K562 (cell line): Measurements from ENCODE around the gene TAPBPL. TPM values are rescaled to one million over a fixed set of nuclear protein-coding genes. Genes with fewer than 3 reads are reported as not detected.

Source experiments
- ATAC-seq: fragments of 200-7000 bp; cut with Tn5 transposase; 3 replicates; pipeline ENCODE4 v1.9.1; 2020; ENCODE audit warnings: moderate library complexity
- BruUV-seq: library from RNA; stranded (reverse); fragments of 400-500 nt; replicated peaks from 2 replicates; lab custom pipeline; 2021; lab: Mats Ljungman, UMichigan
- CTCF ChIA-PET: fragments of 300-600 bp; formaldehyde crosslinking; extraction: SDS; loops from one replicate; lab custom pipeline; 2021; ENCODE audit warnings: low intra/inter-chr PET ratio; lab: Yijun Ruan, JAX
- POLR2A ChIA-PET: fragments of 300-600, 350-650 bp; sonication (Branson Sonifier 250); formaldehyde crosslinking; extraction: SDS; loops from one replicate; lab custom pipeline; 2021; ENCODE audit warnings: antibody characterized with exemption, inconsistent platforms; lab: Yijun Ruan, JAX
- DNase-seq, 4 experiments: peaks; one replicate each; pipeline versions ENCODE4 v3.0.0 to v3.0.0-alpha.2; 2011 to 2018; ENCODE audit warnings: low spot score in 3 of 4, mixed read lengths in 3 of 4; ENCODE audit errors: extremely low read depth in 1 of 4
- FAIRE-seq: peaks from 2 replicates; lab custom pipeline; 2011; peaks lifted over from hg19 to GRCh38; lab: Jason Lieb, UNC
- H2AFZ ChIP-seq: 2 replicates; pipeline ENCODE4 v1.6.0; 2011; ENCODE audit warnings: low read depth, low read length, control low read depth, inconsistent platforms
- H3K27ac ChIP-seq: fragments of 200-600 bp; 3 replicates; pipeline ENCODE4 v1.8.0; 2011; ENCODE audit warnings: low read depth, mild to moderate bottlenecking, control low read depth, inconsistent platforms, low read length, moderate library complexity, mixed read lengths; ENCODE audit errors: extremely low read depth
- H3K27me3 ChIP-seq, 2 experiments: fragments of 300-600 bp in 1 of 2; 2 replicates in 1 of 2; 3 replicates in 1 of 2; pipeline versions ENCODE4 v1.6.0 to v1.8.0; 2011; ENCODE audit warnings: inconsistent platforms in 2 of 2, low read length in 2 of 2, mild to moderate bottlenecking in 1 of 2, mixed read lengths in 1 of 2, moderate library complexity in 1 of 2; ENCODE audit not compliant: control insufficient read depth in 2 of 2, insufficient read depth in 2 of 2
- H3K36me3 ChIP-seq: fragments of 300-600 bp; 3 replicates; pipeline ENCODE4 v1.8.0; 2011; ENCODE audit warnings: mild to moderate bottlenecking, low read length, inconsistent platforms; ENCODE audit not compliant: control insufficient read depth, insufficient read depth
- H3K4me1 ChIP-seq, 2 experiments: fragments of 200-600 bp in 1 of 2; replicated peaks in 1 of 2; 2 replicates in 1 of 2; 3 replicates in 1 of 2; pipeline versions ENCODE4 v1.5.1 to v1.8.0; 2011; ENCODE audit warnings: inconsistent platforms in 2 of 2, low read length in 2 of 2, mild to moderate bottlenecking in 1 of 2, mixed read lengths in 1 of 2, moderate library complexity in 1 of 2; ENCODE audit not compliant: control insufficient read depth in 2 of 2, insufficient read depth in 2 of 2
- H3K4me2 ChIP-seq: 2 replicates; pipeline ENCODE4 v1.6.1; 2011; ENCODE audit warnings: low read length, control low read depth, inconsistent platforms, mixed read lengths; ENCODE audit not compliant: insufficient read depth
- H3K4me3 ChIP-seq: fragments of 200-600 bp; sonication (generic), shearing (Covaris generic); 2 replicates; pipeline ENCODE4 v1.5.1; 2016; ENCODE audit warnings: control low read depth, inconsistent platforms
- H3K79me2 ChIP-seq: fragments of 200-600 bp; 3 replicates; pipeline ENCODE4 v1.8.0; 2011; ENCODE audit warnings: low read length, inconsistent platforms; ENCODE audit not compliant: control insufficient read depth, insufficient read depth
- H3K9ac ChIP-seq, 2 experiments: 2 replicates each; pipeline versions ENCODE4 v1.6.0 to v1.6.1; 2011; ENCODE audit warnings: low read depth in 2 of 2, low read length in 2 of 2, control low read depth in 1 of 2, inconsistent platforms in 1 of 2, mild to moderate bottlenecking in 1 of 2, mixed read lengths in 1 of 2; ENCODE audit not compliant: insufficient read depth in 1 of 2
- H3K9me1 ChIP-seq: one replicate; pipeline ENCODE4 v1.6.0; 2011; ENCODE audit warnings: inconsistent platforms, mild to moderate bottlenecking, low read length, moderate library complexity; ENCODE audit not compliant: control insufficient read depth, insufficient read depth
- H3K9me3 ChIP-seq: replicated peaks from 2 replicates; pipeline ENCODE4 v1.5.1; 2011; ENCODE audit warnings: low read depth, low read length, inconsistent platforms; ENCODE audit not compliant: control insufficient read depth, insufficient read depth
- H4K20me1 ChIP-seq: replicated peaks from 2 replicates; pipeline ENCODE4 v1.6.1; 2011; ENCODE audit warnings: low read length, inconsistent platforms, mixed read lengths; ENCODE audit not compliant: control insufficient read depth, insufficient read depth
- C11orf30 ChIP-seq: fragments of 450-650 bp; IDR thresholded peaks from 2 replicates; pipeline ENCODE4 v1.6.1; 2016; ENCODE audit warnings: low read depth, mild to moderate bottlenecking
- GTF2E2 ChIP-seq: fragments of 200-800 bp; sonication (Bioruptor generic); IDR thresholded peaks from 2 replicates; pipeline ENCODE4 v1.6.1; 2016; ENCODE audit warnings: missing genetic modification characterization, missing compliant biosample characterization
- POLR3A ChIP-seq: IDR thresholded peaks from 2 replicates; pipeline ENCODE4 v1.6.1; 2011; ENCODE audit warnings: borderline replicate concordance, mild to moderate bottlenecking, moderate library complexity; ENCODE audit not compliant: insufficient read length, insufficient read depth; ENCODE audit errors: extremely low read depth
- PRMT5 ChIP-seq: sonication (generic); formaldehyde crosslinking; IDR thresholded peaks from 2 replicates; pipeline ENCODE4 v1.5.0; 2020; ENCODE audit warnings: missing genetic modification reagents
- PTBP1 ChIP-seq: fragments of 200-400 bp; formaldehyde crosslinking; IDR thresholded peaks from 2 replicates; pipeline ENCODE4 v1.6.1; 2017; ENCODE audit warnings: low read depth, low read length
- SMARCB1 ChIP-seq: IDR thresholded peaks from 2 replicates; pipeline ENCODE4 v1.6.1; 2011; ENCODE audit warnings: improper control_type of control experiment, low read depth; ENCODE audit not compliant: insufficient read length
- STAG1 ChIP-seq: sonication (generic); formaldehyde crosslinking; IDR thresholded peaks from 2 replicates; pipeline ENCODE4 v1.5.0; 2020; ENCODE audit warnings: missing genetic modification reagents, borderline replicate concordance
- TCF7L2 ChIP-seq: fragments of 150-350 bp; IDR thresholded peaks from 2 replicates; pipeline ENCODE4 v1.6.1; 2016; ENCODE audit warnings: low read depth, mild to moderate bottlenecking, low read length, moderate library complexity
- YBX1 ChIP-seq: fragments of 450-650 bp; IDR thresholded peaks from 2 replicates; pipeline ENCODE4 v1.7.1; 2016; ENCODE audit warnings: mild to moderate bottlenecking
- ZKSCAN8 ChIP-seq: fragments of 200-800 bp; sonication (Bioruptor generic); IDR thresholded peaks from 2 replicates; pipeline ENCODE4 v1.6.1; 2016; ENCODE audit warnings: missing genetic modification characterization, missing compliant biosample characterization
- ZNF124 ChIP-seq: sonication (generic); formaldehyde crosslinking; IDR thresholded peaks from 2 replicates; pipeline ENCODE4 v1.8.1; 2022; ENCODE audit warnings: missing genetic modification reagents
- ZNF24 ChIP-seq: fragments of 450-650 bp; IDR thresholded peaks from 2 replicates; pipeline ENCODE4 v1.6.1; 2016
- ZNF263 ChIP-seq: sonication (generic); formaldehyde crosslinking; IDR thresholded peaks from 2 replicates; pipeline ENCODE4 v1.8.0; 2022; ENCODE audit warnings: mild to moderate bottlenecking, missing genetic modification reagents, borderline replicate concordance
- ZNF507 ChIP-seq: conservative IDR thresholded peaks from 2 replicates; pipeline ENCODE4 v1.6.1; 2017; ENCODE audit warnings: missing genetic modification characterization, missing compliant biosample characterization
- ZNF512 ChIP-seq: IDR thresholded peaks from 2 replicates; pipeline ENCODE4 v1.6.1; 2016; ENCODE audit warnings: missing genetic modification characterization, missing compliant biosample characterization
- WGBS: fragments of 100-300 bp; shearing (Covaris generic); methylation state at CpG from one replicate; pipeline ENCODE4 v1.1.6; 2016; ENCODE audit warnings: low coverage, mixed read lengths; ENCODE audit not compliant: insufficient coverage; ENCODE audit errors: missing lambda C conversion rate; 5-methylcytosine and 5-hydroxymethylcytosine counted together
- in situ Hi-C: fragments of 300-500 bp; cut with MboI; formaldehyde crosslinking; loops from 4 replicates; pipeline ENCODE4 v1.15.0; 2018; ENCODE audit warnings: inconsistent platforms, mixed read lengths
- intact Hi-C: fragments of 100-400 bp; cut with micrococcal nuclease; formaldehyde crosslinking; loops from 2 replicates; pipeline ENCODE4 v1.14.2; 2022
- polyA plus RNA-seq, 8 experiments: library from polyadenylated mRNA; depleted of rRNA in 4 of 8; stranded (reverse) in 5 of 8; unstranded in 3 of 8; fragments of >200 nt; fragmentation: Nextera tagmentation in 2 of 8; fragmentation: Illumina TruSeq in 1 of 8; extraction: Ambion mirVana in 2 of 8; extraction: Trizol in 1 of 8; gene quantifications; 2 replicates each; pipeline versions ENCODE4 v1.2.1 to v1.2.3, GENCODE V29; 2011 to 2014; ENCODE audit warnings: inconsistent platforms in 1 of 8, missing spikeins in 1 of 8
- total RNA-seq, 7 experiments: library from RNA; depleted of rRNA in 6 of 7; stranded (reverse); fragments of >200 nt in 6 of 7; fragmentation: Illumina TruSeq in 2 of 7; extraction: Trizol in 2 of 7; gene quantifications; 2 replicates each; pipeline versions ENCODE4 v1.2.1 to v1.2.3, GENCODE V29; 2011 to 2021; ENCODE audit warnings: low replicate concordance in 1 of 7

TAPBPL gene
- total and polyA plus RNA-seq, 9 of the 15 experiments (the other 6 are each of a cell fraction or from before 2014, with no cell fraction given), result 0.29 to 1.6 (median 0.45) TPM

DNA sequence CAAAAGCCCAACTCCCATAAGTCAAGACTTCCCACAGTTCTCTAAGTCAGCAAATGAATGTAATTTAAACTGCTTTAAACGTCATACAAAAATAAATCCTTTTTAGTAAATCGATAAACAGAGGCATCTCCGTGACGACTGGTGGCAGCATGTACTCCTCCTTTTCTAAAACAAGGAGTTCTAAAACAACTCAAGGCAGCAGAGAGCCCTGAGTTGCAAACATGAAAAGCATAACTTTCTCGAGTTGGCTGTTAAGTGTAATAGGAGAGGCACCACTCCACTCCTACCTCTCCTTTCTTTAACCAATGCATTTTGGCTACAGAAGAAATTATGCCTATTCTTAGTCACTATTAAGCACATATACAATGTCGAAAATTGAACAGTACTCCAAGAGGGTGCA, 45.9 kb upstream of the TAPBPL start:
- Histone ChIP-seq H2AFZ (no peak overlapping the region), H3K9ac (no peak overlapping the region), H3K79me2 (no peaks in the 10 kb centered on the region), H3K27ac (no peak overlapping the region), H3K4me1 (no peaks in the 10 kb centered on the region), H3K9me1 (no peaks in the 10 kb centered on the region), H3K36me3 (no peaks in the 10 kb centered on the region), H4K20me1 (no peaks in the 10 kb centered on the region), H3K27me3 (no peaks in the 10 kb centered on the region), H3K9me3 (0 out of 2 replicates have a peak, but pooled peaks cover 1% of the 10 kb centered on the region), H3K4me2 (no peak overlapping the region), H3K4me3 (no peak overlapping the region)
- CTCF ChIA-PET, result no interaction called here
- intact Hi-C loops (no loop called here), in situ Hi-C loops (no loop called here)
- FAIRE-seq (no peak), ATAC-seq (no peak), DNase-seq (no peak)
- POLR2A ChIA-PET, result interaction anchor here (0.6 kb wide), 1 partner anchor 125 kb away, joined by 3 read pairs; no protein-coding TSS in a partner anchor
- no TSS peak for BruUV-seq
- TF ChIP-seq YBX1 (no peak), STAG1 (CRISPR knock-in tag) (no peak), ZNF263 (no peak), PTBP1 (no peak), ZNF507 (tag) (no peak), ZKSCAN8 (CRISPR knock-in tag) (no peak), ZNF24 (no peak), SMARCB1 (no peak), GTF2E2 (tag) (no peak), TCF7L2 (no peak), C11orf30 (no peak), ZNF124 (CRISPR knock-in tag) (no peak), PRMT5 (no peak), POLR3A (no peak), ZNF512 (no peak)
- 35% methylated on average over 6 of the region's 6 CpGs for WGBS
